Endothelial cell of umbilical vein (primary cell): ENCODE measurements around the gene WNT10A.

ENCODE experiments used
- EZH2 ChIP-seq: IDR thresholded peaks from 2 replicates; pipeline ENCODE4 v1.6.1; 2012; ENCODE audit warnings: borderline replicate concordance, low read depth, mild to moderate bottlenecking, moderate library complexity, low read length, inconsistent platforms; ENCODE audit not compliant: severe bottlenecking
- FOS ChIP-seq: IDR thresholded peaks from 2 replicates; pipeline ENCODE4 v1.6.1; 2011; ENCODE audit warnings: mild to moderate bottlenecking, low read length, moderate library complexity, borderline replicate concordance; ENCODE audit not compliant: insufficient read depth
- GATA2 ChIP-seq: IDR thresholded peaks from 2 replicates; pipeline ENCODE4 v1.7.0; 2011; ENCODE audit warnings: low read depth, mild to moderate bottlenecking, moderate library complexity, mixed read lengths, low read length; ENCODE audit not compliant: insufficient read length, insufficient read depth
- JUN ChIP-seq: IDR thresholded peaks from 2 replicates; pipeline ENCODE4 v1.6.1; 2011; ENCODE audit warnings: borderline replicate concordance, low read depth; ENCODE audit not compliant: insufficient read length, insufficient read depth
- MYC ChIP-seq: IDR thresholded peaks from one replicate; pipeline ENCODE4 v1.6.1; 2011; ENCODE audit warnings: mild to moderate bottlenecking, low read depth, low read length
- POLR2A ChIP-seq: IDR thresholded peaks from 2 replicates; pipeline ENCODE4 v1.6.1; 2012; ENCODE audit warnings: low read depth, mild to moderate bottlenecking, control low read depth, low read length
- POLR2AphosphoS5 ChIP-seq: IDR thresholded peaks from 2 replicates; pipeline ENCODE4 v1.6.1; 2012; ENCODE audit warnings: low read depth, mild to moderate bottlenecking, control low read depth, low read length, moderate library complexity; ENCODE audit not compliant: insufficient read depth
- TF ChIP-seq, protein P1 (sequence below), 2 donors: IDR thresholded peaks; 1 replicate in 1 of 2; 2 replicates in 1 of 2; pipeline ENCODE4 v1.5.1; 2011; ENCODE audit warnings: low read length in 2 of 2, mild to moderate bottlenecking in 2 of 2, moderate library complexity in 2 of 2, control low read depth in 1 of 2, inconsistent platforms in 1 of 2, low read depth in 1 of 2; ENCODE audit not compliant: insufficient read depth in 1 of 2; ENCODE audit errors: extremely low read depth in 1 of 2
- TF ChIP-seq, protein P2 (sequence below): IDR thresholded peaks from 2 replicates; pipeline ENCODE4 v1.6.1; 2011; ENCODE audit not compliant: insufficient read depth, insufficient read length

DNA sequence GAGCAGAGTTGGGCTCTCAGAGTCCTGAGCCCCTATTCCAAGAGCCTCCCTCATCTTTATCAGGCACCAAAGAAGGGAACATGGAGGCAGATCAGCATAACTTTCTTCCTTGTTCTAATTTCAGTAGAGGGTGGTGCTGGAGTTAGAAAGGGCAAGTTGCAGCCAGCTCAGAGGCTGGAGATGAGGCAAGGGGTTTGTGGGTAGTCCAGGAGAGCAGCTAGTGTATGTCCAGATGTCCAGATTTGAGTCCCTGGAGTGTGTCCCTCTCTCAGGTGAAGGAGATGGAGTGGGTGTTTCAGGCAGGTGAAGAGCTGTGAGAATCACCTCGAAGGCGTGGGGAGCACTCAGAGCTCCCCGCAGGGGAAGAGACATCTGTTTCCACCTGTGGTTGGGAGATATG is 48.6 kb upstream of the WNT10A start:
- TF ChIP-seq, protein P1, sequence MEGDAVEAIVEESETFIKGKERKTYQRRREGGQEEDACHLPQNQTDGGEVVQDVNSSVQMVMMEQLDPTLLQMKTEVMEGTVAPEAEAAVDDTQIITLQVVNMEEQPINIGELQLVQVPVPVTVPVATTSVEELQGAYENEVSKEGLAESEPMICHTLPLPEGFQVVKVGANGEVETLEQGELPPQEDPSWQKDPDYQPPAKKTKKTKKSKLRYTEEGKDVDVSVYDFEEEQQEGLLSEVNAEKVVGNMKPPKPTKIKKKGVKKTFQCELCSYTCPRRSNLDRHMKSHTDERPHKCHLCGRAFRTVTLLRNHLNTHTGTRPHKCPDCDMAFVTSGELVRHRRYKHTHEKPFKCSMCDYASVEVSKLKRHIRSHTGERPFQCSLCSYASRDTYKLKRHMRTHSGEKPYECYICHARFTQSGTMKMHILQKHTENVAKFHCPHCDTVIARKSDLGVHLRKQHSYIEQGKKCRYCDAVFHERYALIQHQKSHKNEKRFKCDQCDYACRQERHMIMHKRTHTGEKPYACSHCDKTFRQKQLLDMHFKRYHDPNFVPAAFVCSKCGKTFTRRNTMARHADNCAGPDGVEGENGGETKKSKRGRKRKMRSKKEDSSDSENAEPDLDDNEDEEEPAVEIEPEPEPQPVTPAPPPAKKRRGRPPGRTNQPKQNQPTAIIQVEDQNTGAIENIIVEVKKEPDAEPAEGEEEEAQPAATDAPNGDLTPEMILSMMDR (IDR thresholded peaks at IDR 0.05; ENCODE audit: extremely low read depth in 1 of 2, insufficient read depth in 1 of 2, low read depth in 1 of 2, low read length in 2 of 2), result no peak
- TF ChIP-seq POLR2AphosphoS5 (no peak), POLR2A (no peak), EZH2 (no peak), JUN (no peak), GATA2 (no peak), FOS (no peak), MYC (no peak)
- TF ChIP-seq, protein P2, sequence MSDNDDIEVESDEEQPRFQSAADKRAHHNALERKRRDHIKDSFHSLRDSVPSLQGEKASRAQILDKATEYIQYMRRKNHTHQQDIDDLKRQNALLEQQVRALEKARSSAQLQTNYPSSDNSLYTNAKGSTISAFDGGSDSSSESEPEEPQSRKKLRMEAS, result no peak
